Hematopoietic multipotent progenitor cell treated with erythropoietin and hydrocortisone succinate and interleukin-3 and kit ligand, for 17 days (in vitro differentiated cells): ENCODE measurements around the gene EEF1AKMT2.

Experiments used
- DNase-seq: peaks from one replicate; pipeline ENCODE4 v3.0.0-alpha.2; 2015; ENCODE audit warnings: low spot score

EEF1AKMT2 gene

GRCh38 chr10:124737708-124738107 is 54.0 kb downstream of the EEF1AKMT2 start:
- no peak for DNase-seq

- DNase-seq, result no peak
Observed at GRCh38 chr10:124737221-124737620, 54.5 kb downstream of the EEF1AKMT2 start.

GRCh38 chr10:124736491-124737136 is 55.1 kb downstream of the EEF1AKMT2 start:
- no peak for DNase-seq

- DNase-seq, result no peak
Observed at GRCh38 chr10:124735491-124736286, 56.0 kb downstream of the EEF1AKMT2 start.

- no peak for DNase-seq
Observed at GRCh38 chr10:124734311-124735166, 57.1 kb downstream of the EEF1AKMT2 start.

- DNase-seq, result no peak
Observed at GRCh38 chr10:124733571-124734245, 58.0 kb downstream of the EEF1AKMT2 start.

- DNase-seq, result no peak
Observed at GRCh38 chr10:124732931-124733570, 58.6 kb downstream of the EEF1AKMT2 start.

GRCh38 chr10:124731551-124731950 is 60.1 kb downstream of the EEF1AKMT2 start:
- no peak for DNase-seq

- no peak for DNase-seq
Observed at GRCh38 chr10:124730790-124731189, 60.9 kb downstream of the EEF1AKMT2 start.

- no peak for DNase-seq
Observed at GRCh38 chr10:124728830-124729661, 62.6 kb downstream of the EEF1AKMT2 start.

- DNase-seq, result no peak
Observed at GRCh38 chr10:124728071-124728829, 63.4 kb downstream of the EEF1AKMT2 start.

GRCh38 chr10:124727361-124727960 is 64.2 kb downstream of the EEF1AKMT2 start:
- no peak for DNase-seq

- no peak for DNase-seq
Observed at GRCh38 chr10:124725791-124726190, 65.9 kb downstream of the EEF1AKMT2 start.

- DNase-seq, result no peak
Observed at GRCh38 chr10:124725171-124725631, 66.5 kb downstream of the EEF1AKMT2 start.

GRCh38 chr10:124724279-124725027 is 67.2 kb downstream of the EEF1AKMT2 start:
- no peak for DNase-seq

GRCh38 chr10:124723826-124724225 is 67.9 kb downstream of the EEF1AKMT2 start:
- no peak for DNase-seq

- DNase-seq, result no peak
Observed at GRCh38 chr10:124722798-124723783, 68.6 kb downstream of the EEF1AKMT2 start.
